EL (cell line): ENCODE results near the gene ARMC5.

Experiments
- DNase-seq: peaks from one replicate; pipeline ENCODE4 v3.0.0-alpha.2; 2016

ARMC5 gene

DNA sequence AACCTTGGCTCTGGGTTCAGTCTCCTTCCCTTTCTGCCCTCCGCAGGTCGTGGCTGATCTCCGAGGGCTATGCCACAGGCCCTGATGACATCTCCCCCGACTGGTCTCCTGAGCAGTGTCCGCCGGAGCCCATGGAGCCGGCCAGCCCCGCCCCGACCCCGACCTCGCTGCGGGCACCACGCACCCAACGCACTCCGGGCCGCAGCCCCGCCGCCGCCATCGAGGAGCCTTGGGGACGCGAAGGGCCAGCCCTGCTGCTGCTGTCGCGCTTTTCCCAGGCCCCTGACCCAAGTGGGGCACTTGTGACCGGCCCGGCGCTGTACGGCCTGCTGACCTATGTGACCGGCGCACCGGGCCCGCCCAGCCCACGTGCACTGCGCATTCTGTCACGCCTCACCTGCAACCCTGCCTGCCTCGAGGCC lies 5.1 kb downstream of the ARMC5 start:
- no peak for DNase-seq

DNA sequence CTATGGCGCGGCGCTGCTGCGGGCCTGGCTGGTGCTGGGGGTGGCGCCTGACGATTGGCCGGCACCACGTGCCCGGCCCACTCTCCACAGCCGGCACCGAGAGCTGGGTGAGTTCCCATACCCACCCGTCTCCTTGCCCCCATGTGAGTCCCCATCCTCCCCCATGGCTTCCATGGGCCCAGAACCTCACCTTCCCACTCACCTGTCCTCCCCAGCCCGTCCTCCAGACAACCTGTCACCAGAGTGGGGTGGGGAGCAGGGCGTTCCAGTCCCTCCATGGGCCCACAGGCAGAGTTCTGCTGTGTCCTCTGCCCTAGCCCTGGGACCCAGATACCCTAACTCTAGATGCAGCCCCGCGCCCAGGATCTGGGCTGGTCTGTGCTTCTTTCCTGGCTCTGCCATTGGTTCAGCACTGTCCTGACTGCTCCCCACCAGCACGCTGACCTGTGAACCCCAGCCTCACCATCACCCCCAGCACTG lies 5.5 kb downstream of the ARMC5 start:
- no peak for DNase-seq

- DNase-seq, result no peak
Observed at GRCh38 chr16:31465788-31466370, 6.6 kb downstream of the ARMC5 start.

- no peak for DNase-seq
Observed at GRCh38 chr16:31466381-31466841, 7.1 kb downstream of the ARMC5 start.

DNA sequence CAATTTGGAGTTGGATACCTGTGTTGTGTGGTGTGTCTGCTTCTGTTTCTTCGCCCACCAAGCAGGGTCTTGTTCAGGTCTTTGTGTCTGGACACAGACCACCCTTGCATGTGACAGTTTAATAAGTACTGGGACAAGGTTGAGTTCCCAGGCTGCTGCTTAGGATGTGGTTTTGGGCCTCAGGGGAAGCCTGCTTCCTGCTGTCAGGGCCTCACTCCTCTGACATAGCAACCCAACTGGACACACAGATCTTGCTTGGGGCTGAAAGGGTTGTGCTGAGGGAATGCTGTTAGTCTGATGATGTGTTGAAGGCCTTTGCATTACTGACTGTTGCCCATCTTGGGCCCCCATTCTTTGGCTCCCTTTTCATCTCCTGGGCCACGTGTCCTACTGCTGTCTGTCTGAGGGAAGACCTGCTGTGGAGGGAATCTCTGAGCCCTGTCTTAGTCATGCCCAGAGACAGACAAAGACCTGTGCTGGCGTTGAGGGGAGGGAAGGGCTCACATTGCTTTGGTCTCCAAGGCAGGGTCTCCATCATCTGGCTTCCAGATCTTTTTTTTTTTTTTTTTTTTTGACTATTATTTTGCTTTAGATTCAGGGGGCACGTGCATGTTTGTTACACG lies 8.0 kb downstream of the ARMC5 start:
- DNase-seq, result no peak

DNA sequence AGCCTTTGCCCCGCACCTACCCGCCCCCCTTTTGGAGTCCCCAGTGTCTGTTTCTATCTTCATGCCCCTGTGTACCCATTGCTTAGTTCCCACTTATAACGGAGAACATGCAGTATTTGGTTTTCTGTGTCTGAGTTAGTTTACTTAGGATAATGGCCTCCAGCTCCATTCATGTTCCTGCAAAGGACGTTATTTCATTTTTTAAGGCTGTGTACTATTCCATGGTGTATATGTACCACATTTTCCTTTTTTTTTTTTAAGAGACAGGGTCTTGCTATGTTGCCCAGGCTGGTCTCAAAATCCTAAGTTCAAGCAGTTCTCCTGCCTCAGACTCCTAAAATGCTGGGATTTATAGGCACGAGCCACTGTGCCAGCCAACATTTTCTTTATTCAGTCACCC lies 8.6 kb downstream of the ARMC5 start:
- DNase-seq, result no peak

DNA sequence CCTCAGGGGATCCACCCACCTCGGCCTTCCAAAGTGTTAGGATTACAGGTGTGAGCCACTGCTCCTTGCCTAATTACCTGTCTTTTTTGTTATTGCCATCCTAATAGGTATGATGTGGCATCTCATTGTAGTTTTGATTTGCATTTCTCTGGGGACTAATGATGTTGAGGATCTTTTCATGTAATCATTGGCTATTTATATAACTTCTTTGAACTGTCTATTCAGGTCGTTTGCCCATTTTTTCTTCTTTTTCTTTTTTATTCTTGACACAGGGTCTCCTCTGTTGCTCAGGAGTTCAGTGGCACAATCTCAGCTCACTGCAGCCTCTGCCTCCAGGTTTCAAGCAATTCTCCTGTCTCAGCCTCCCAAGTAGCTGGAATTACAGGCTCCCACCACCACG lies 11.3 kb downstream of the ARMC5 start:
- DNase-seq, result no peak

GRCh38 chr16:31471241-31471874 lies 12.1 kb downstream of the ARMC5 start:
- no peak for DNase-seq

DNA sequence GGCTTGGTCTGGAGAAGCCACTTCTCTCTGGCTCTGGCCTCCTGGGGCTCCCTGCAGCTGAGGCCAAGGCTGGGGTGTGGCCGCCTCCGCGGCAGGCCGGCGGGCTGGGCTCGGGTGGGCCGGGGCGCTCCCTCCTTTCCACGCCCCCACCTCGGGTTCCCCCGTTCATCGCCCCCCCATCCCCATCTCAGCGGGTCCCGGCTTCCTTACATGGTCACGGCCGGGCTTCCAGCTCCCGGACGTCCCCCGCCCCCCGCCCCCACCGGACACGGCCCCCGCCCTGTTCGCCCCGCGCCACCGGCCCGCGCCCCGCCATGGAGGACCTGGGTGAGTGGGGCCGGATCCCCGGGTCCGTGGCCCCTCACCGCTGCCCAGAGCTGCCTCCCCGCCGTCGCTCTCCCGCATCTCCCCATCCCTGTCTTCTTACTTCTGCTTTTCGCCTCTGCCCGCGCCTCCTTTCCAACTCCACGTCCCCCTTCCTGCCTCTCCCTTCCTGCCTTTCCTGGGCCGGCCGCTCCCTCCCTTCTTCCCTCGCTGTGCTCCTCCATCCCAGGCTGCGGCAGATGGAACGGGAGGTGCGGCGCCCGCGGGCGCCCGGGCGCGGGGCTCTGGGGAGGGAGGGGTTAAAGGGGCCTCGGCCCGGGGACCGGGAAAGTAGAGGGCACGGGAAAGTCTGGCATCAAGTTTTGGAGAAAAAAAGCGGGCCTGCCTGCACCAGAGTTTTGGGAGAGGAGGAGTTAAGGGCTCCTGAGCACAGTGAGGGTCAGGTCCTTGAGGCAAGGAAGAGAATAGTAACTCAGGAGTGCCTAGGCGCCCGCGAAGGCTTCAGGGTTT lies 12.8 kb downstream of the ARMC5 start, which contains the start of gene TGFB1I1:
Gene TGFB1I1 (plus strand): TSS at position 278 of the 834 bp plus-strand sequence. CDS start 37 bp downstream, at position 315.
- DNase-seq, result peak; percentile 85

DNA sequence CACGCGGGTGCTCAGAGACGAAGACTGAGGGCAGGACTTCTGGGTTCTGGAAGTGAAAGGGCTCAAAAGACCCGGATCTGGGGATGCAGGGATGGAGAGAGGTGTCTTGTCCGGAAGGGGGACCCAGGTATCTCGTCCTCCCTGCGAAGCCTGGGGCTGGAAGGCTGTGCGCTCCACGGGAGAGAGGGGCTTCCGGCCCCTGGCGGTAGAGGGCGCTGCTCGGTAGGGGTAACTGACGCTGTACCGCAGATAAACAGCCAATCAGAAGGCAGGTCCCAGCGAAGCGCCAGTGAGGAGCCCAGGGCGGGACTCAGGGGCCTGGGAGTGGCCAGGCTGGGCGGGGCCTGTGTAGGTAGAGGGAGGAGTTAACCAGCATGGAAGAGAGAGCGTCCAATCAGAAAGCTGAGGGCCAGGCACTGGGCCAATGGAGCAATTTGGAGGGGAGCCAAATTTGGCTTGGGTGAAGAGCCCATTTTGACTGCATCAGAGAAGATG lies 13.5 kb downstream of the ARMC5 start:
- peak; percentile 93 for DNase-seq

GRCh38 chr16:31473264-31473984 lies 14.1 kb downstream of the ARMC5 start:
- no peak for DNase-seq

- DNase-seq, result peak; percentile 89
Observed at GRCh38 chr16:31474173-31474714, 14.9 kb downstream of the ARMC5 start.

- no peak for DNase-seq
Observed at GRCh38 chr16:31474773-31475738, 15.8 kb downstream of the ARMC5 start.

DNA sequence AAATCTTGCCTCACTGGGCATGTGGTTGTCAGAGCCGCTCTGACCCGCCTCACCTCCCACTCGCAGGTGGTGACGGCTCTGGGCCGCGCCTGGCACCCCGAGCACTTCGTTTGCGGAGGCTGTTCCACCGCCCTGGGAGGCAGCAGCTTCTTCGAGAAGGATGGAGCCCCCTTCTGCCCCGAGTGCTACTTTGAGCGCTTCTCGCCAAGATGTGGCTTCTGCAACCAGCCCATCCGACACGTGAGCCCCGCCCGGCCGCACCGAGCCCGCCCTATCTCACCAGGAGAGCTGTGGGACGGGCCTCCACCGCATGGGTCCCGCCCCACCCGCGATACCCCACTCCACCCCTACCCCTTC lies 16.6 kb downstream of the ARMC5 start:
- no peak for DNase-seq

DNA sequence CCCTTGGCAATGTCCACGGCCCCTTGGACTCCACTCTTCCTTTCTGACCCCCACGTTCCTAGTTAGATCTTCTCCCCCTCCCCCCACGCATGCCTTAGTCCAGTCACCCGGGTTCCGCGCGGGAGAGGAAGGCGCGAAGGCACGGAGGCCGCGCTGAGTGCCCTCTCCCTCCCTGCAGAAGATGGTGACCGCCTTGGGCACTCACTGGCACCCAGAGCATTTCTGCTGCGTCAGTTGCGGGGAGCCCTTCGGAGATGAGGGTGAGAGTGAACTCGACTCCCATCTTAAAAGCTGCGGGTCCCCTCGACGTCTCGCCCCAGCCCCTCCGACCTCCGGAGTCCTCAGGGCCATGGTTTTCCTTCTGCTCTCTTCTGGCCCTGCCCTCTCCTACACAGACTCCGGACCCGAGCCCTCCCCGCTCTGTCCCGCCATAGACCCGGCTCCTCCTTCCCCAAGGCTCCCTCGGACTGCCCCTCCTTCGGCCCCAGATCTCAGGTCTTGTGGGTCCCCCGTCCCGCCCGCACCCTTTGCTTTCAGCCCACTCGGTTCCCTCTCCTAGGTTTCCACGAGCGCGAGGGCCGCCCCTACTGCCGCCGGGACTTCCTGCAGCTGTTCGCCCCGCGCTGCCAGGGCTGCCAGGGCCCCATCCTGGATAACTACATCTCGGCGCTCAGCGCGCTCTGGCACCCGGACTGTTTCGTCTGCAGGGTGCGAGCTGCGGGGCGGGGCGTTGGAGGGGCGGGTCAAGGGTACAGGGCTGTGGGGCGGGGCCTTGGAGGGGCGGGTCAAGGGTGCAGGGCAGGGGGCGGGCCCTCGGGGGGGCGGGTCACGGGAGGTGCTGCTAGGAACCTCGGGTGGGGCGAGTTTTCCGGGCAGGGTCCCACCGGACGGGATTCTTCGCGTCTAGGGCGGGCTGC lies 17.3 kb downstream of the ARMC5 start:
- no peak for DNase-seq

DNA sequence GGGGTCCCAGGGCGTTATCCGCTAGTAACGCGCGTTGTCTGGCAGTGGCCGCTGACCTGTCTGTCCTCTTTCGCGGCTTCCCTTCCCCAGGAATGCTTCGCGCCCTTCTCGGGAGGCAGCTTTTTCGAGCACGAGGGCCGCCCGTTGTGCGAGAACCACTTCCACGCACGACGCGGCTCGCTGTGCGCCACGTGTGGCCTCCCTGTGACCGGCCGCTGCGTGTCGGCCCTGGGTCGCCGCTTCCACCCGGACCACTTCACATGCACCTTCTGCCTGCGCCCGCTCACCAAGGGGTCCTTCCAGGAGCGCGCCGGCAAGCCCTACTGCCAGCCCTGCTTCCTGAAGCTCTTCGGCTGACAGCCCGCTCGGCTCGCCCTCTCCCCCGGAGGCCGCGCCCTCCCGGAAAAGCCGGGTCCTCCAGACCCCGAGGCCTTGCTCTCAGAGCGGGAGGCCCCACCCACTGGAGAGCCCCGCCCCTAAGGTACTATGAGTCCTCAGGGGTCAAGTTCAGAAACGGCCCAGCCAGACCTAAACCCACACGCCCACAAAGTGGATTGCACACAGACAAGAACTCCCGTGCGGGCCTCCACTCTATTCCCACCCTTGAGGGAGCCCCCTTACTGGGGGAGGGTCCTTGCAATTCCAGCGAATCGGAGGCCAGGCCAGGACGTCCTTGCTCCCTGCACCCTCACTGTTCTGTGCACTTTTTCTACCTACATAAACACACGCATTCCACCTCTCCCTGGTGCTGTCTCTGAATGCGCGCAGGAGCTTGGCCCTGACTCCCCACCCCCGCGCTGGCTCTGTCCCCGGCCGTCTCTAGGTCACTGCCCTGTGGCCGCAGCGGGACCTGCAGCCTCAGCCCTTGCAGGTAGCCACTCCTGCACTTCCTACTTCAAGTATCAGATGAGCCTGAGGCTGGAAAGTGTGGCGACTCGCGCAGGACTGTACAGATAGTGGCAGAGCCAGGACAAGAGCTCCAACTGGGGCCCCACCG lies 18.2 kb downstream of the ARMC5 start:
- no peak for DNase-seq

DNA sequence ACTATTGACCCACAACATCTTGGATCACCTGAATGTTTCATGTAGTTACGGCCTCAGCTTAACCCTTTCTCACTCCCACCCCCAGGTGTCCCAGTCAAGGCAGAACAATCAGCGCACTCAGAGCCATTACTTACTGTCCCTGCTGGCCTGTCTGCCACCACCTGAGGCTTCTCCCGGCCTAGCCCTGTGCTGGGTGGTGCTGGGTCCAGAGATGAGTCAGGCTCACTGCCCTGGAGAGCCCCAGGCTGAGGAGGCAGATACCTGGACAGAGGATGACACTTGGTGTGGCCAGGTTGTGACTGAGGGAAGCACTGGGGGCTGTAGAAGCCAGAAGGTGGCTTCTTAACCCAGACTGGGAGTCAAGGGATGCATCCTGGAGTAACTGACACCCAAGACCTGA lies 19.7 kb downstream of the ARMC5 start:
- no peak for DNase-seq

GRCh38 chr16:31479751-31480150 lies 20.4 kb downstream of the ARMC5 start:
- DNase-seq, result no peak
